ENCODE measurements around the gene KRIT1.

DNA sequence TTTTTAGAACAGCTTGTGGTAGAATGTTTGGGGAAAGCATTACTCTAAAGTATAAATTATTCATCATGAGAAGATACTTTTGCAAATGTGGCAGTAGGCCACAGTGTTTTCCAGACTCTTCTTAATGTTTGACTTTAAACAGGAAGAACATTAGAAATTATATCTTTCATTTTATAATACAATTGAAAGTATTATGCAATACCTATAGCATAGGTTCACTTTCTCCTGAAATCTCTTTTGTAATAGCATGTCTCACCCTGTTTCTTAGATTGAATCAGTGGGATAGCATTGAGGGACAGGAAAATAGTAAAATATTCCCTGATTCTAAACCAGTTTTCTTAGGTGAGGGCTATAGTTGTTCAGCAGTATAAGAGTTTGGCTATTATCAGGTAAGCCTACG lies 23.2 kb upstream of the KRIT1 start:
- TF ChIP-seq, protein P1, sequence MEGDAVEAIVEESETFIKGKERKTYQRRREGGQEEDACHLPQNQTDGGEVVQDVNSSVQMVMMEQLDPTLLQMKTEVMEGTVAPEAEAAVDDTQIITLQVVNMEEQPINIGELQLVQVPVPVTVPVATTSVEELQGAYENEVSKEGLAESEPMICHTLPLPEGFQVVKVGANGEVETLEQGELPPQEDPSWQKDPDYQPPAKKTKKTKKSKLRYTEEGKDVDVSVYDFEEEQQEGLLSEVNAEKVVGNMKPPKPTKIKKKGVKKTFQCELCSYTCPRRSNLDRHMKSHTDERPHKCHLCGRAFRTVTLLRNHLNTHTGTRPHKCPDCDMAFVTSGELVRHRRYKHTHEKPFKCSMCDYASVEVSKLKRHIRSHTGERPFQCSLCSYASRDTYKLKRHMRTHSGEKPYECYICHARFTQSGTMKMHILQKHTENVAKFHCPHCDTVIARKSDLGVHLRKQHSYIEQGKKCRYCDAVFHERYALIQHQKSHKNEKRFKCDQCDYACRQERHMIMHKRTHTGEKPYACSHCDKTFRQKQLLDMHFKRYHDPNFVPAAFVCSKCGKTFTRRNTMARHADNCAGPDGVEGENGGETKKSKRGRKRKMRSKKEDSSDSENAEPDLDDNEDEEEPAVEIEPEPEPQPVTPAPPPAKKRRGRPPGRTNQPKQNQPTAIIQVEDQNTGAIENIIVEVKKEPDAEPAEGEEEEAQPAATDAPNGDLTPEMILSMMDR (IDR thresholded peaks at IDR 0.05), result no peak
- TF ChIP-seq POLR2A (IDR thresholded peaks at IDR 0.05), result no peak

Measured in testis (tissue), 2 donors.